Erythroblast (primary cell): ENCODE measurements around the gene FBXO15.

Experiments used
- GATA1 ChIP-seq: IDR thresholded peaks from 2 replicates; pipeline ENCODE4 v1.6.1; 2011; ENCODE audit warnings: low read depth, mild to moderate bottlenecking, control low read depth, low read length, moderate library complexity
- POLR2A ChIP-seq: IDR thresholded peaks from 2 replicates; pipeline ENCODE4 v1.6.1; 2011; ENCODE audit warnings: mild to moderate bottlenecking, low read length

GRCh38 chr18:74171910-74172606 lies 24.4 kb upstream of the FBXO15 start:
- TF ChIP-seq POLR2A: no peak
- no peak for TF ChIP-seq GATA1
